Medulla oblongata (tissue), 1 donor: ENCODE measurements around the gene CLSTN2.
A peak's percentile ranks its signal among the peaks of the same experiment; 100 is the strongest.

Experiments used
- DNase-seq: peaks from one replicate; pipeline ENCODE4 v3.0.0-alpha.2; 2015; ENCODE audit errors: extremely low spot score

Gene CLSTN2

DNA sequence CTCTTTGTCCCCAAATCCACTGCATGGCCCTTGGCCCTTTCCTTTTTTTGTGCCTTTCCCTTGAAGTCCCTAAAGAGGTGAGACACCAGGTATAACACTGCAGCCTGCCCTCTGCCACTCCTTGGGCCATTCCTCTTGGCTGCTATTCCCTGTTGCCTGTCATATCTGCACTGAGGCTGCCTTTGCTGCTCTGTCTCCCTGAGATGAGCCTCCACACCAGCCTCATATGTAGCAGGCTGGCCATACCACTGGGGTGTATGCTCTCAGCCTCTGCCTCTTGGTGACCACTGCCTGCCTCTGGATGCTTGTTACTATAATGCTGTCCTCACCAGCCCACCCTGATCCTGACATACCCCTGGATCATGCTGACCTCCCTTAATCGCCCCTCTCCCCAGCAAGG is 252.0 kb downstream of the CLSTN2 start:
- DNase-seq: no peak

DNA sequence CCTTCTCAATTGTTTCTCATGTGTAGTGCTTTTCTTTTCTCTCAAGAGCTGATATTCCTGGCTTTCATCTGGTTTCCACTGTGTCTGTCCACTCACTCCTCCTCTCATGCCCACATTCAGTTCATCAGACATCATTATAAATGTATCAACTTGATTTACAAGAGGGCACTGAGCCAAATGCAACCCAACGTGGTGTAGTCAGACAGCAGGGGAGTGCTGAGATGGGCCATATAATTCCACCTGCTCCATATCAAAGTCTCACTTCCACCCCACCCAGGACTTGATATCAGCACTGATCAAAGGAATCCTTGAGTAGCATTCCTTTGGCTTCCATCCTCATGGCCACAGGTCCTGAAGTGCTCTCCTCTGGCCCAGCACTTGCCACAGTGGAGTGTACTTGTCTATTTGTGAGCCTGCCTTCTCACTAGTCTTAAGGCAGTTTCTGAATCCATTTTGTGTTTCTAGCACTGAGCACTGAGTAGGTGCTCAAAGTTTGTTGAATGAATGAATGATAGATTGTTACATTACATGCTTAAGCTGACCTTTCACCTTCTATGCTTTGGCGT is 252.8 kb downstream of the CLSTN2 start:
- DNase-seq: no peak

DNA sequence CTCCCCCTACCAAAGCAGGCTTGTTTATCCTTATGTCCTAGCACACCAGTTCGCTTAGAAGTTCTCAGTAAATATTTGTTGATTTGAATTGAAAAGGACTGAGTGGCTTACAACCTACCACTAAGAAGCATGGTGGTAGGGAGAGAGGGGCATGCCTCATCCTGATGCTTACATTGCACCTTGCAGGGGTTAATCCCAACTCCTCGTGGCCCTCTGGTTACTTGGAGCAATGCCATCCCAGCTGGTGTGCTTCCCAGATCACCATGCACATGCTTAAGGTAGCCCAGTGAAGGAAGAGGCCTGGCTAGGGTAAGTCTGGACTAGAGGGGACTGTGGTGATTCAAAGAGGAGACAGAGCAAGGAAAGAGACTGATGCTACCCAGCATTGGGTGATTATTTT is 253.3 kb downstream of the CLSTN2 start:
- DNase-seq: no peak

DNA sequence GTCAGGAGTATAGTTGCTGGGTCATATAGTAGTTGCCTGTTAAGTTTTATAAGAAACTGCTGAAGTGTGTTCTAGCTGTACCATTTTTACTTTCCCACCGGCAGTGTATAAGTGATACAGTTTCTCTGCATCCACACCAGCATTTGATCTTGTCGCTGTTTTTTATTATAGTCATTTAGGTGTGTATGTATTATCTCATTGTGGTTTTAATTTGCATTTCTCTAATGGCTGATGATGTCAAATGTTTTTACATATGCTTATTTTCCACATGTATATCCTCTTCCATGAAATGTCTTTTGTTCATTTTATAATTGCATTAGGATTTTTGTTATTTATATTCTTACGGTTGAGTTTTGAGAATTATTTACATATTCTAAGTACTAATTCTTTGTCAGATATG is 254.3 kb downstream of the CLSTN2 start:
- DNase-seq: no peak

DNA sequence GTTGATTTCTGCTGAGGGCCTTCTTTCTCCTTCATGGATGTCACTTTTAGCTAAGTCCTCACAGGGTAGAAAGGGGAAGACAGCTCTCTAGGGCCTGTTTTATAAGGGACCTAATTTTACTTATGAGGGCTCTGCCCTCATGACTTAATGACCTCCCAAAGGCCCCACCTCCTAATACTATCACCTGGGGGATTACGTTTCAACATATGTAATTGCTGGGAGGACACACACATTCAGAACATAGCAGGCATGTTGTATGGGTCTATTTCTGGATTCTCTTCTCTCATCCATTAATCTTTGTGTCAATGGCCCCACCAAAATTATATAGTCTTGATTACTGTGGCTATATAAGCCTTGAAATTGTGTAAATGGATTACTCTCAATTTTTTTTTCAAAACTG is 255.0 kb downstream of the CLSTN2 start:
- DNase-seq: no peak

DNA sequence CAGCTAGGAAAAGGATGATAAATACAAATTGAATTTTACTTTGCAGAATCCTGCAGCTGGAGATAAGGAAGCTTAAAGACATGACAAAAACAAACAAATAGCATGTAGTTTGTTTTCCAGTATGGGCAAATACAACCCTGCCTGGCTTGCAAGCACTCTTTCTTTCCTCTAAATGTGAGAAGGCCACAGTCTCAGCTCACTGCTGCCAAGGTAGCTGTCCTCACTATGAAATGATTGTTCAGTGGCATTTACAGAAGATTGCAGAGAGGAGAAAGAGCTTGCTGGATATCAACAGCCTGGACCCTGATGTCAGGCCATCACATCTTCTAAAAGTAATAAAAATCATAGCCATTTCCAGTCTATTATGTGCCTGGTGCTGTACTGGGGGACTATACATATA is 262.0 kb downstream of the CLSTN2 start:
- DNase-seq: no peak

DNA sequence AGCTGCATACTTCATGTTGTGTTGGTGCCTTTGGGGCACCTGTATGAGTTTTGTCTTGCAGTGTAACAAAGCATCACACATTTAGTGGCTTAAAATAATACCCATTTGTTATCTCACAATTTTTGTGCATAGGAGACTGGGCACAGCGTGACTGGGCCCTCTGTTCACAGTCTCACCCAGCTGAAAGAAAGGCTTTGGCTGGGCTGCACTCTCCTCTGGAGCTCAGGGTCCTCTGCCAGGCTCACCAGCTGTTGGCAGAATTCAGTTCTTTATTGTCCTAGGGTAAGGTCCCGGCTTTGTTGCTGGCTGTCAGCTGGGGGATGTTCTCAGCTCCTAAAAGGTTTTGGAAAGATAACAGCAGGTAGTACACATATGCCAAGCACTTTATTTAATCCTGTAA is 263.3 kb downstream of the CLSTN2 start:
- DNase-seq: peak; percentile 90

DNA sequence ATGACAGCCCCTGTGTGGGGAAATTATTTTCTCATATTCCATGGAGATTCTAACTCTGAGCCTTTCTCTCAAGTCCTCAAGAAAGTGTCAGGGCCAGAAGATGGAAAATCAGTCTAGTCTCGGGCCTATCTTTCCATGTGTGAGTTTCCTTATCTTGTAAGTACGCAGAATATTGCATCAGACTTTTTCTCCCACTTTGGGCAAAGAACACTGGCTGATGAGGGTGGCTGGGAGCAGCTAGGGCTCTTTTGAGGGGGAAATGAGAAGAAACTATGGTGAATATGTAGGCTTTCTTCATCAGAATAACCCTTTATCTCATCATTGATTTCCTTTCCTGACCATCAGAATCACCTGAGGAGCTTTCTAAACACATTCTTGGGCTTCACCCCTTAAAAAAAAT is 264.0 kb downstream of the CLSTN2 start:
- DNase-seq: no peak

DNA sequence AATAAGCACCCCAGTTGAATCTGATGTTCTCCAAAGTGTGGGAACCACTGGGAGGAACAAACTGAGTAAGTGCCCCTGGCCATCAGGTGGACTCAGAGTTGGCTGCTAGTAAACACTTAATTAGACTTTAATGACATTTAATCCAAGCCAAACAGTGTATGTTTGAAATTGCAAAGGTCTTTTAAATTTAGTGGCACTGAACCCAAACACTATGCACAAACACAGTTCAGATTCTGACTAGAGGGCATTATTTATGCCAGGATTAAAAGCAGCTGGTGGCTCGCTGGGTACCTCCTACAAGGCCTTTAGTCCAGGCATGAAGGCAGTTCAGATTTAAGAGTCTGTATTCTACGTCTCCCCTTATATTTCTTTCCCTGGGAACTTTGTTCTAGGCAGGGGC is 264.8 kb downstream of the CLSTN2 start:
- DNase-seq: no peak

DNA sequence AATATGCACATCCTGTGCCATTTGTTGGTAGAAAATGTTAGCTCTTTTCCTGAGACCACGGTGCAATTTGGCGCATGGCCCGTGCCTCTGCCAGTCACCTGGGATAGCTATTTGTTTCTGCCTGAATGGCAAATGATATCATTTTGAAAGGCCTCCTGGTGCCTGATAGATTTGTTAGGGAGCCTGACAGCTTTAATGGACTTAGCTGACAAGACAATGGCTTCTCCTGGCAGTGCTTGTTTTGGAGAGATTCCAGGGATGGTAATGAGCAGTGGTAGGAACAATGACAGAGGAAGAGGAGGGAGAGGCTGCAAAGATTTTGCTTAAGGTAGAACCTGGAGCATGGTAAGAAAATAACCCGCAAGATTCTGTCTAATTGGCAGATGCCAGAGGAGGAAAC is 268.5 kb downstream of the CLSTN2 start:
- no peak for DNase-seq

DNA sequence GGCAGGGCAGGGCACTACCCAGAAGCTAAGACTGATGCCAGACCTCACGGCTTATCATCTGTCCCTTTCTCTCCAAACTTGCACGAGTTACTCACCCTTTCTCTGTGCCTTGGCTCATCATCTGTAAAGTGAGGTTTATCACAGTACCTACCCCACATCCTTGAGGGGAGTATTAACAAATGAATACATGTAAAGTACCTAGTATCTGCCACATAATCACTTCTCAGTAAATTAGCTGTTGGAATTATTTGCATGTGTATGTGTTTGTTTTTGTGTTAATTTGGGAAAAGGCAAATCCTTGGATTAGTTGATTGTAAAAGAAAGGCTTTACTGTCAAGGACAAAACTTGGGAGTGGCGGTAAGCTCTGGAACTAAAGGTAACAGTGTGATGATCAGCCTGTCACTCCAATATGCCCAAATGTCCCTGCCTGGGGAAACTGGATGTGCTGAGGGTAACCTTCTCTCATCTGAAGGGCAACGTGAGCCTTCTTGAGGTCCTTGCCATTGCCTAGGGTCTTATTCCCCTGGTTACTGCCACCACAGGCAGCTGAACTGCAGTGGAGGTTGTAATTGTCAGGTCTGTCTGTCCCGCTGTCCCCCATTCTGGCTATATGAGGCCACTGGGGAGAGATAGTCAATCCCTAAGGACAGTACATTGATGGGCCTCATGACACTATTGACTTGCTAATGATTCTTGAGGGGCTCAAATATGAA is 269.4 kb downstream of the CLSTN2 start:
- no peak for DNase-seq

DNA sequence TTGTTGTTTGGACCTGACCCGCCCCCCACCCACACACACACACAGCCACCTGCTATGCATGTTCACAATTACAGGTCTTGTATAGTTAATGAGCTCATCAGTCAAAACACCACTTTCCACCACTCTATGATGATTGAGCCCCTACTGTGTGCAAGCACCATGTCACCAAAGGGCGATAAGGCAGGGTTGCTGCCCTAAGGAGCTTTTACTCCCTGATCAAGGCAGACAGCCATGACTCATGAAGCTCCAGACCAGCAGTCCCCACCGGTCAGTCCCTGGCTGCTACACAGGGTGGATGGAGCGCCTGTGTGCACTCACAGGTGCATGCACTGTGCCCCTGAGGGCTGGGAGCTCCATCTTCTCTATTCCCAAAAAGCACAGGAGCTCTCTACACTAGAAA is 270.6 kb downstream of the CLSTN2 start:
- no peak for DNase-seq

DNA sequence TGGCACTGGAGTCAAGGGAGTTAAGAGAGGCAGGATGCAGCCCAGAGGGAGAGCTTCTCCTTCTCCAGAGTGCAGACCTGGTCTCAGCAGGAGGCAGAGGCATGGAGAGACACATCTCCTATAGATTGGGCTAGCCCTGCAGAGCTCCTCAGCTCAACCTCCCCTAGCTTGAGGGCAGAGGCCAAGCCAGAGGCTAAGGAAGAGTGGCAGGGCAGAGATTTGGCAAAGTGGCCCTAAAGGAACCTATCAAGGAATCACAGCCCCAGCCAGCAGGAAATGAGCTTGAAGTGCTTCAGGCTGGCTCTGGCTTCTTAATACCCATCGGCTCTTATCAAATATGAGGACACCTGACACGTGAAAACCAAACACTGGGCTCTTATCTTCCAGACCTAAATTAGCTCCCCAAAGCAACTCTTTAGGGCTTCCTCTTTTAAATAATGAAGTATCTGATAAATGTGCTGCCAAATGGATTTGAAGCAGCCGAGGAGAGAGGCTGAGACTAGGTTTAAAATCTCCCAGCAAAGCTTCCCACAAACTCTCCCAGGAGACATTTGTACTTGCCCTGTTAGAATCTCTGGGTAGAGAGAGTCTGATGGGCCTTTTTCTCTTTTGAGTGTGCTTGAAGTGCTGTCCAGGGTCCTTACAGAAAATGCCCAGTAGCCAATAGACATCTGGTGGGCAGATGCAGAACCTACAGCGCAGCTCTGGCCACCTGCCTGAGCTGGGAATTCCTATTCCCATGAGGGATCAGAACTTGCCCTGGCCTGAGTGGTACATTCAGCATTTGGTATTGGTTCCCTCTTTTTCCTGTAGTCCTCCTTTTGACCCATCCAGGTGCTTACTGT is 271.4 kb downstream of the CLSTN2 start:
- DNase-seq: no peak

DNA sequence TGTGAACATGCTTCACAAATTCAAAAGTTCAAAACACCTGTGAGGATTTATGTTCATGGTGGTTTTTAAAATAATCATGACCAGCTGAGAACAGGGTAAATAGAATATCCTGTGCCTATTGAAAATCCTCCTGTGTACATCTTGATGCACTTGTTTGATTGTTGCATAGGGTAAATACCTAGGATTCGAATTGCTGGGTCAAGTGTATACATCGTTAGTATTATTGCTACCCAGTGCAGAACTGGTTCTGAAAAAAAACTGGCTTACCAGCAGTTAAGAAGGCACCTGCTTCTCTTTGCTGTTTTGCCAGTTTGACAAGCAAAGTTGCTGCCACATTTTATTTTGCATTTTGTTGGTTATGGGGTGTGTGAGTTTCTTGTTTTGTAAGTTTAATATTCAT is 272.6 kb downstream of the CLSTN2 start:
- no peak for DNase-seq

DNA sequence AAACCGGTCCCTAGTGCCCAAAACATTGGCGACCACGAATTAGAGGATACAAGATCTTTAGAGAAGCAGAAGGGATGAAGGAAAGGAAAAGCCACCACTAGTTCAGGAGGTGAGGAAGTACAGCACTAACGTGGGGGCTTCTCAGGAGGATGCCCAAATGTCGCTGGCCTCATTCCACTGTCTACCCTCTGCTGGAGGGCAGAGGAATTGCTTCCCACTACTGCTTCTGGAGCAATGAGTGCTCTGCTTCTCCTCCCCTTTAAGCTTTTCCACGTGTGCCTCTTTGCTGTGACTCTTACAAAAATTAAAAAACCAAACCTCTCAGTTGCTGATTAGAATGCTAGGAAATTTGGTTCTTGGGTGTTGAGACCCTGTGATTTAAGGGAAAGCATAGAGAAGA is 281.3 kb downstream of the CLSTN2 start:
- DNase-seq: no peak

DNA sequence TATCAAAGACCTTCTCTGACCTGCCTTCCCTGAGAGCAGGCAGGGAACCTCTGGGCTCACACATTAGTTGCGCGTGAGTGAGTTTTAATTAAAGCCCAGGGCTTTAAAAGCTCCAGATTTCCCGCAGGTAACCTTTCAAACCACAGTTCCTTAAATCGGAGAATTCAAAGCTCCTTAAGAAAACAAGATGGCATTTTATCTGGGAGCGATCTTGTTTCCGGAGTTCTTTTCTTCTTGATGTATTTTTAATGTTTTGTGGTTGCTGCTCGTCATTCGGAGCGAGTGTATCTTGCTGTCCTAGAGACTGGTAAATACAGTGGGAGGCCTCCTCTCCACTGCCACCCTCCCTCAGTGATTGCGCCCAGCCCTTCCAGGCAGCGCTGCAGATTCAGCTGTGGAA is 284.3 kb downstream of the CLSTN2 start:
- DNase-seq: no peak

DNA sequence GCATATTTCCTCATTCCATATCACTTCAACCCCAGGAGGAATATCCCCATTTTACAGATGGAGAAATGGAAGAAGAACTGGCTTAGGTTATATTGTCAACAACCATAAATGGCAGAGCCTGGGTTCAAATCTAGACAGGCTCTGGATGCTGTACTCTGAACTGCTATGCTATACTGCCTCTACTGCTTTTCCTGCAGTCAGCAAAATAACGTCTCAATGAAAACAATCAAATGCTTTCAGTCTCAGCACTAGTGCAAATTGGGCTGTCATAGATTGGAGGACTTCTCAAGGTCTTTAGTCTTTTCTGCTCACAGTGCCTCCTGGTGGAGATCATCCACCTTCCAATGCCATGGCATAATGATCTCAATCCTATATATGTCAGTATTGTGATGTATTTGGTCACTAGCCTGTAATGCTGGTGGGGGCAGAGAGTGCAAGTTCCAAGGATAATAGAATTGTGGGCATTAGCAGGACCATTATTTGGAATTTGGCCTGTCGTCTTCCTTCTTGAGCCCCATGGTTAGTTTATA is 285.0 kb downstream of the CLSTN2 start:
- DNase-seq: no peak

DNA sequence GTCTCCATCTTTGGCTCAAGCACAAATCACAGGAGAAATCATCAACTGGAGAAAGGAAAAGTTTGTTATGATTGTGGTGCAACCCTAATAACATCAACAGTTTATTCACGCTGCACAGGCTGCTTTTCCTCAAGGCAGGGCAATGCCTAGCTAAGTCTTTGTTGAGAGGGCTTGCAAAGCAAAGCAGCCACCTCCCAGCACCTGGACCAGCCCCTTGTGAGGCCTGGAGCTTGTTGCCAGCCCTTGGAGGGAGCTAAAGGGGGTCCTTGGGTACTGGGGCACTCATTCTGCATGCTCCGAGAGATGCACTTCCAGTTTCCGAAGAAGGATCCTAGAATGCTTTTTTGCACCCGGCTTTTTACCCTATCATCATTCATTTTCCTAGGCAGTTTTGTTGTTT is 288.2 kb downstream of the CLSTN2 start:
- DNase-seq: no peak

DNA sequence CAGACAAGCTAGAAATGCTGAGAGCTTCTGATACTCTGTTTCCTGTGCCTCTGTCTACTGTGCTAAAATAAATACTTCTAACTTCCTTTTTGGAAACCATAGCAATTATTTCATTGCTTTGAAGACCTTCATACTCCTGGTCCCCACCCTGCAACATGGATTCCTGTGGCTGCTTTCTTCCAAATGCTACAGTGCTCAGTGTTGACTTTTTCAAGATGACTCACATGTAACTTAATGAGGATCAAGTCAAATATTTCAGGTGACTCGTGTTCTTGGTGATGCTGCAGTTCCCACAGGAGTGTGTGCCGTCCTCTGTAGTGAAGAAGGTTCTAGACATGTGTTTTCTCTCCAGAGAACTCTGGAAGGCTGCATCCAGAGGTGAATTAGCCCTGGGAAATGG is 288.6 kb downstream of the CLSTN2 start:
- DNase-seq: no peak

DNA sequence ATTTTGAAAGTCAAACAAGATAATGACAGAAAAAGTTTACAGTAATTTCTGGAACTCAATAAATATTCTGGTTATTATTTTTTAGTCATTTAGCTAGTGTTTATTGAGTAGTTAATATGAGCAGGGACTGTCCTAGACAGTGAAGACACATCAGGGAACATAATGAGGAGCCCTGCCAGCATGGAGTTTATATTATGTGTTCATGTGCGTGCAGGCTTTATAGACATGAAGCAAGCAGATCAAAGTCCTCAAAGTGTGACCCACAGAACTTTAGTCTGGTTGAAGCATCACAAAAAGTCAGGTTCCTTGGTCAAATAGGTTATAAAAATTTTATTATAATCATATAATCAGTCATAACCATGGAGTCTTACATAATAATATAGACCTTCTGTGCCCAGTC is 289.3 kb downstream of the CLSTN2 start:
- no peak for DNase-seq

DNA sequence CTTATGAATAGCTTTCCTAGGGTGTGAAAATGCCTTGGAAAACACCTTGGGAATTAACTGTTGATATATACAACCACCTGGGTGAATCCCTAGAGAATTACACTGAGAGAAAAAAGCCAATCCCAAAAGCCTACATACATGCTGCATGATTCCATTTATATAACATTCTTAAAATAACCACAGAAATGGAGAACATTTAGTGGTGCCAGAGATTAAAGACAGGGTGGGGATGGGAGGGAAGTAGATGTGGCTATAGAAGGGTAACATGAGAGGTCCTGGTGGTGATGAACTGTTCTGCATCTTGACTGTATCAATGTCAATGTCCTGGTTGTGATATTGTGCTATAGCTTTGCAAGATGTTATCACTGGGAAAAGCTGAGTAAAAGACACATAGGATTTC is 291.0 kb downstream of the CLSTN2 start:
- DNase-seq: no peak

DNA sequence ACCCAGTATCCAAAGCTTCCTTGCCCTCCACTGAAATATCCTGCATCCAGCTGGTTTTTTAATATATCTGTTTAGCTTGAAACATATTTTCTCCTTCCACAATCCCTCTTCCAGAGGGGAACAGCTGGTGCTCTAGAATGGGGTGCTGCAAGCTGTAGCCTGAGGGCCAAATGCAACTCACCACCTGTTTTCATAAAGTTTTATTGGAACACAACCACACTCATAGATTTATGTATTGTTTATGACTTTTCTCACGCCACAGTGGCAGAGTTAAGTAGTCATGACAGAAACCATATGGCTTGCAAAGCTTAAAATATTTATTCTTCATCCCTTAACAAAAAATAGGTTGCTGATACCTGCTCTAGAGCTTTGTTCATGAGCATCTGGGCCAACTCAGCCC is 298.7 kb downstream of the CLSTN2 start:
- DNase-seq: no peak

DNA sequence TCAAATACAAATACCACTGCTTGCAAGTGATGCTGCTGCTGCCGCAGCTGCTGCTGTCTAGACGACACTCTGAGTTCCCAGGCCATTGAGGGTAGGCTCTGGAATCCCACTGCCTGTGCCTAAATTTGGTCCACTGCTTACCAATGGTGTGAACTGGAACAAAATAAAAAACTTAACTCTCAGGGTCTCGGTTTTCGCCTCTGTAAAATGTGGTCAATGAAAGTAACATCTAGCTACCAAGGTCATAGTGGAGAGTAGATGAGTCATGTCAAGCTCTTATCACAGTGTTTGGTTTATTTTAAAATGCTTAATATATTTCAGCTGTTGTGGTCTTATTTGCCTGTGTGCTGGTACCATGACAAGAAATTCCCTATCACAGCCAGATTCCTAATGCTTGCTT is 299.3 kb downstream of the CLSTN2 start:
- no peak for DNase-seq
